Heart right ventricle (tissue), 16 donors: ENCODE data around the gene TPD52L2. TPM values are rescaled to one million over a fixed set of nuclear protein-coding genes. Genes with fewer than 3 reads are reported as not detected.

Experiments used
- ATAC-seq, 8 donors: fragments of 200-7000 bp; cut with Tn5 transposase; one replicate each; pipeline ENCODE4 v1.9.1; 2020; ENCODE audit warnings: mild to moderate bottlenecking in 8 of 8, moderate library complexity in 8 of 8, moderate number of reproducible peaks in 1 of 8
- DNase-seq, 2 donors: peaks; one replicate each; pipeline ENCODE4 v3.0.0-alpha.2; 2020
- H3K27ac ChIP-seq, 10 donors: fragments of 200-600 bp; sonication (generic) in 2 of 10; one replicate each; pipeline versions ENCODE4 v1.5.0 to v1.8.0; 2020 to 2022; ENCODE audit warnings: mild to moderate bottlenecking in 3 of 10
- H3K27me3 ChIP-seq, 7 donors: fragments of 200-600 bp; one replicate each; pipeline ENCODE4 v1.8.0; 2021 to 2022; ENCODE audit warnings: mild to moderate bottlenecking in 2 of 7
- H3K36me3 ChIP-seq, 9 donors: fragments of 200-600 bp; sonication (generic) in 1 of 9; one replicate each; pipeline versions ENCODE4 v1.5.0 to v1.8.0; 2020 to 2022; ENCODE audit warnings: mild to moderate bottlenecking in 2 of 9
- H3K4me1 ChIP-seq, 9 donors: fragments of 200-600 bp; sonication (generic) in 1 of 9; one replicate each; pipeline versions ENCODE4 v1.5.0 to v1.8.0; 2020 to 2022; ENCODE audit warnings: mild to moderate bottlenecking in 4 of 9
- H3K4me3 ChIP-seq, 10 donors: fragments of 200-600 bp; sonication (generic) in 2 of 10; one replicate each; pipeline versions ENCODE4 v1.5.0 to v1.8.0; 2020 to 2022; ENCODE audit warnings: mild to moderate bottlenecking in 7 of 10, moderate library complexity in 2 of 10
- H3K9me3 ChIP-seq, 11 donors: fragments of 200-600 bp in 10 of 11; sonication (generic) in 2 of 11; one replicate each; pipeline versions ENCODE4 v1.5.0 to v1.8.0; 2013 to 2022; ENCODE audit warnings: mild to moderate bottlenecking in 2 of 11, control low read depth in 1 of 11, moderate library complexity in 1 of 11
- WGBS, 2 donors: extraction: QIAGEN DNeasy Blood & Tissue Kit; methylation state at CpG; one replicate each; pipeline ENCODE4 v1.1.7; 2013; ENCODE audit warnings: inconsistent platforms in 1 of 2; 5-methylcytosine and 5-hydroxymethylcytosine counted together
- intact Hi-C, 10 donors: fragments of 100-400 bp; cut with DNase I; formaldehyde crosslinking; loops; one replicate each; pipeline versions ENCODE4 v1.11.1 to v1.14.2; 2022
- polyA plus RNA-seq, 2 donors: library from polyadenylated mRNA; stranded (reverse); fragments of 200-250 nt; gene quantifications; one replicate each; pipeline ENCODE4 v1.2.3, GENCODE V29; 2013
- total RNA-seq, 10 donors: library from RNA; stranded (reverse); fragmentation: NEBNext Ultra II Directional in 3 of 10; extraction: Animal tissue kit (Norgen Biotek cat#: 25700) in 3 of 10; gene quantifications; one replicate each; pipeline versions ENCODE4 v1.2.1 to v1.2.4, GENCODE V29; 2021 to 2023
- TF ChIP-seq, protein P1 (sequence below), 9 donors: fragments of 200-600 bp; sonication (generic) in 2 of 9; IDR thresholded peaks; one replicate each; pipeline versions ENCODE4 v1.5.0 to v1.8.0; 2021 to 2022; ENCODE audit warnings: antibody characterized with exemption in 9 of 9, mild to moderate bottlenecking in 5 of 9, moderate library complexity in 1 of 9
- donor health status: Arrhythmogenic right ventricular cardiomyopathy.
- donor health status: ischemic (EF 13 %, LVEDD 7.1; RV severe dilation, severe dysfunction).
- donor health status: healthy with polysubstance abuse.
- donor health status: DM: no; HTN: yes; CAD: no.
- donor health status: DM: no; HTN: no; CAD: no.
- donor health status: ischemic (EF 25% LVEDD 6.9; RV normal size, moderate dysfunction).
- donor health status: ischemic (EF 25% LVEDD 5.7; RV mildly dilated, moderate dysfunction).
- donor health status: healthy.
- donor health status: DM: yes; HTN: yes; CAD: no.
- donor health status: Ischemic cardiomyopathy.
- donor health status: ischemic (EF 35%, LVEDD 5.7; RV mildly dilated, moderate dysfunction).
- donor health status: nonischemic (EF 11% LVEDD 7.7; RV severe dilation, severe dysfunction).
- donor health status: DM: yes; HTN: yes; CAD: no.
- donor health status: PGD.
- donor health status: ischemic (EF 29% LVEDD 5.4; RV normal size, mild dysfunction).
- donor health status: nonischemic (EF 23%, LVEDD 6.1; RV moderate dilation, normal function).

The TPD52L2 gene
- total and polyA plus RNA-seq, 12 donors: 50.6 to 119 (median 72.8) TPM

DNA sequence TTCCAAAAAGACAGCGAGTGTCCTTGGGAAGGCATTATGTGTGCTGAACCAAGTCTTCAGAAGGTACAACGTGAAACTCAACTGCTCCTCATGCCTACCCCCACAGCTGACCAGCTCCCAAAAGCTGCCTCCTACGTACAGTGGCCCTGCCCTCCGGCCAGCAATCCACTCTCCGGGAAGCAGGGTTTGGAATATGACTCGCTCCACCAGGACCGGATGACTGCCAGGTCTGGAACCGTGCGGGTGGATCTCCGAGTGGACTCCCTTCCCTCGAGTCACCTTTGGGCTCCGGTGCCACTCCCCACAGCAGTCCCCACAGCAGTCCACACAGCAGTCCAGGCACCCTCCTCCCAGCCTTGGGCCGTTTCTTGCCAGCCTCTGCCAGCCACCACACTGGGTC is 38.3 kb upstream of the TPD52L2 start:
- H3K27ac ChIP-seq: peak overlapping the region in 7 of 10 donors; percentile 10 to 58 (median 28)
- peak overlapping the region in 4 of 10 donors; percentile 3 to 29 (median 19) for H3K4me3 ChIP-seq
- ATAC-seq (peak in 6 of 8 donors; percentile 3 to 40 (median 18)), DNase-seq (no peak)
- H3K4me1 ChIP-seq: peaks cover 5 to 74% (median 49%) of the 10 kb centered on the region in 9 donors
- no peaks in the 10 kb centered on the region for H3K9me3 ChIP-seq
- H3K27me3 ChIP-seq: peaks cover 0 to 39% (median 0%) of the 10 kb centered on the region in 7 donors
- 48 to 64% methylated on average over 13 of the region's 13 CpGs for WGBS, 2 donors
- H3K36me3 ChIP-seq: peaks cover 0 to 11% (median 0%) of the 10 kb centered on the region in 9 donors
- intact Hi-C loops: loop anchor here in 4 of 10 donors (5.0 kb wide), 3 partner anchors 34 to 39 kb away; partner anchors contain the start of gene ABHD16B (in 3 of the 4)
- TF ChIP-seq, protein P1, sequence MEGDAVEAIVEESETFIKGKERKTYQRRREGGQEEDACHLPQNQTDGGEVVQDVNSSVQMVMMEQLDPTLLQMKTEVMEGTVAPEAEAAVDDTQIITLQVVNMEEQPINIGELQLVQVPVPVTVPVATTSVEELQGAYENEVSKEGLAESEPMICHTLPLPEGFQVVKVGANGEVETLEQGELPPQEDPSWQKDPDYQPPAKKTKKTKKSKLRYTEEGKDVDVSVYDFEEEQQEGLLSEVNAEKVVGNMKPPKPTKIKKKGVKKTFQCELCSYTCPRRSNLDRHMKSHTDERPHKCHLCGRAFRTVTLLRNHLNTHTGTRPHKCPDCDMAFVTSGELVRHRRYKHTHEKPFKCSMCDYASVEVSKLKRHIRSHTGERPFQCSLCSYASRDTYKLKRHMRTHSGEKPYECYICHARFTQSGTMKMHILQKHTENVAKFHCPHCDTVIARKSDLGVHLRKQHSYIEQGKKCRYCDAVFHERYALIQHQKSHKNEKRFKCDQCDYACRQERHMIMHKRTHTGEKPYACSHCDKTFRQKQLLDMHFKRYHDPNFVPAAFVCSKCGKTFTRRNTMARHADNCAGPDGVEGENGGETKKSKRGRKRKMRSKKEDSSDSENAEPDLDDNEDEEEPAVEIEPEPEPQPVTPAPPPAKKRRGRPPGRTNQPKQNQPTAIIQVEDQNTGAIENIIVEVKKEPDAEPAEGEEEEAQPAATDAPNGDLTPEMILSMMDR (IDR thresholded peaks at IDR 0.05): no peak

DNA sequence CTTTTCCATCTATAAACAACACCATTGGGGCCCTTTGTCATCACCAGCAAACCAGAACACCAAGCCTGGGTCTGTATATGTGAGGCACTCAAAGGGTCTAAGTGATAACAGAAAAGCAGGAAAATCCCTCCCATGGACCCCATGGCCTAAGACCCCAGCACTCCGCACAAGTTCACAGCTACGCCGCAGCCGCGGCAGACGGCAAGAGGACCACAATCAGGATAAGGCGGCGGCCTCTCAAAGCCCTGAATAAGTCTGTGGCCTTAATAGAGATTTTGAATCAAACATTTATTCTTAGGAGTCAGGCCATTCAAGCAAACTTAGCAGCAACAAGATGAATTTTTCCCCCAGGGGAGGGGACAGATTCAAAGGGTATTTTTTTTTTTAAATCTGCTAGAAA is 36.9 kb upstream of the TPD52L2 start:
- 67 to 72% methylated on average over 8 of the region's 8 CpGs for WGBS, 2 donors
- peaks cover 0 to 11% (median 0%) of the 10 kb centered on the region in 9 donors for H3K36me3 ChIP-seq
- peak overlapping the region in 8 of 10 donors; percentile 62 to 80 (median 70) for H3K4me3 ChIP-seq
- peaks cover 0 to 53% (median 0%) of the 10 kb centered on the region in 7 donors for H3K27me3 ChIP-seq
- TF ChIP-seq, protein P1 (IDR thresholded peaks at IDR 0.05): no peak
- no peak for ATAC-seq
- intact Hi-C loops: loop anchor here in 4 of 10 donors (5.0 kb wide), 3 partner anchors 34 to 41 kb away; partner anchors contain the start of gene ABHD16B (in 3 of the 4)
- no peak for DNase-seq
- H3K9me3 ChIP-seq: no peaks in the 10 kb centered on the region
- H3K4me1 ChIP-seq: peaks cover 9 to 74% (median 51%) of the 10 kb centered on the region in 9 donors
- peak overlapping the region in 8 of 10 donors; percentile 44 to 94 (median 91) for H3K27ac ChIP-seq

DNA sequence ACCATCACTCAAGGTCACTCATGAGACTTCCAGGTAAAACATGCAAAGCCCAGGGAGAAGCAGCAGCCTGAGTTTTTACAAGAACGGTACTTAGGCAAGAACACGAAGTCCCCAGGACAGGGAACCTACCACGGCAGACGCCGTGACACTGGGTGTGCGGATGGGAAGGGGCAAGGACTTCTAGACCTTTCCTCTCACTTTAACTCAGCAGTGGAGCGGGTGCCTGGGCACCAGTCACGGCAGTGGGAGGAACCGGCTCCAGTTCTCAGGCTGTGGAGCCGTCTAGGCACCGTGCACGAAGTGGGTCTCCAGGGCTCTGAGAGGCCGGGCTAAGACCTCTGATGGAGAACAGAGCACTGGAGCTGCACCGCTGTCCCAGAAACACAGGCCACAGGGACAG is 36.5 kb upstream of the TPD52L2 start:
- 38 to 53% methylated on average over 14 of the region's 14 CpGs for WGBS, 2 donors
- Histone ChIP-seq H3K36me3 (peaks cover 0 to 11% (median 0%) of the 10 kb centered on the region in 9 donors), H3K4me3 (peak overlapping the region in 9 of 10 donors; percentile 13 to 80 (median 68)), H3K27ac (peak overlapping the region in 9 of 10 donors; percentile 32 to 94 (median 90)), H3K4me1 (peaks cover 6 to 74% (median 52%) of the 10 kb centered on the region in 9 donors), H3K9me3 (no peaks in the 10 kb centered on the region), H3K27me3 (peaks cover 0 to 57% (median 0%) of the 10 kb centered on the region in 7 donors)
- ATAC-seq (peak in 1 of 8 donors; percentile 10), DNase-seq (no peak)
- intact Hi-C loops: loop anchor here in 4 of 10 donors (5.0 kb wide), 3 partner anchors 34 to 41 kb away; partner anchors contain the start of gene ABHD16B (in 3 of the 4)
- TF ChIP-seq, protein P1 (IDR thresholded peaks at IDR 0.05): no peak

DNA sequence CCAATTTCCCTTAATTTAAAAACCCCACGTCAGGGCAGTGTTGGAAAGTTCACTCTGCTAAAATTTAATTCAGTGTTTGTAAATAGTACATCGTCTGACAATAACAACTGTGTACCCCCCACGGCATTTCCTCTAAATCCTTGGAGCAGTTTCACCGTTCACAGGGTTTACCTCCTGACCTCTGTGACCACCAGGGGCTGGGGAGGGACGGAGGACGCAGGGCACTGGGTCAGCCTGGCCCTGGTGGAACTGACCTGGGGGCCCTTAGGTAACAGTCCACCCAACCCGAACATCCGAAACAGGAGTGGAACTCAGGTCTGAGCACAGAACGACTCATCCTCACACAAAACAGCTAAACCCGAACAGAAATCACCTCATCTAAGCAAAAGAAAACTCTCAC is 36.1 kb upstream of the TPD52L2 start:
- Histone ChIP-seq H3K4me3 (peak overlapping the region; percentile 13 to 80 (median 66)), H3K27ac (peak overlapping the region in 9 of 10 donors; percentile 32 to 94 (median 90)), H3K4me1 (peaks cover 10 to 74% (median 54%) of the 10 kb centered on the region in 9 donors), H3K36me3 (peaks cover 0 to 10% (median 0%) of the 10 kb centered on the region in 9 donors), H3K27me3 (peaks cover 0 to 61% (median 0%) of the 10 kb centered on the region in 7 donors), H3K9me3 (no peaks in the 10 kb centered on the region)
- WGBS, 2 donors: 40 to 63% methylated on average over 10 of the region's 10 CpGs
- intact Hi-C loops: loop anchor here in 4 of 10 donors (5.0 kb wide), 3 partner anchors 33 to 42 kb away; partner anchors contain the start of gene ABHD16B (in 3 of the 4)
- TF ChIP-seq, protein P1 (IDR thresholded peaks at IDR 0.05): peak in 3 of 9 donors; percentile 6 to 27 (median 21)
- DNase-seq (no peak), ATAC-seq (peak in 1 of 8 donors; percentile 5)
